HG02642 (cell line): ENCODE data around the gene RAB7B.

ENCODE experiments used
- ATAC-seq: cut with Tn5 transposase; IDR thresholded peaks from one replicate; pipeline ENCODE4 v1.9.1; 2021; ENCODE audit warnings: mild to moderate bottlenecking; ENCODE audit not compliant: unreplicated experiment, poor library complexity

Gene RAB7B

DNA sequence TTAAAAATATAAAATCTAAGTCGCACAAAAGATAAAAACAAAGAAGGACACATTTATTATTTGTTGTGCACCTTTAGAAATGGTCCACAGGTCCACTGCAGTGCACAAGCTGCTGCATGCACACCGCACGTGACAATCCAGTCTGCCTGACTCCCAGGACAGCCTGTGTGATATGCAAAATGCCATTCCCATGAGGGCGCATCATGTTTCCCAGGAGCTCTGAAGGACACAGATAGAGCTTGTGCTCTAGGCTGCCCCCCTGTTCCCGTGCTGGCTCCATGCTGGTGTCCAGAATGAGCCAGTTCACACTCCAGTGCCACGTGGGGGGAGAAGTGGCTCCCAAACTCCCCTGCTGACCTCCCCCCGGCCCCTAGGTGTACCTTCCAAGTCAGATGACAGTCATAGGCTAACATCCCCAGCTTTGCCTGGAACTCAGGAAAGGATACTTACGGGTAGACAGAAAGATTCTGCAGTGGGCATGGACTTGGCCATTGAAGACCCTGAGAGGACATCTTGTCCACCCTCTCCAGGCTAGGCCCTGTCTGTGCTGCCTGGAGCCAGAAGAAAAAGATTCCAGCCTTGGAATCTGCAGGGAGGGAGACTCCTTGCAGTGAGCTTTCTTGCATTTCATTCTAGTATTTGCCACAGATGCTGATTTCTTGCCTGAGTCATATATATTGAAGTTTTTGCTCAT is 26.3 kb downstream of the RAB7B start:
- no peak for ATAC-seq

DNA sequence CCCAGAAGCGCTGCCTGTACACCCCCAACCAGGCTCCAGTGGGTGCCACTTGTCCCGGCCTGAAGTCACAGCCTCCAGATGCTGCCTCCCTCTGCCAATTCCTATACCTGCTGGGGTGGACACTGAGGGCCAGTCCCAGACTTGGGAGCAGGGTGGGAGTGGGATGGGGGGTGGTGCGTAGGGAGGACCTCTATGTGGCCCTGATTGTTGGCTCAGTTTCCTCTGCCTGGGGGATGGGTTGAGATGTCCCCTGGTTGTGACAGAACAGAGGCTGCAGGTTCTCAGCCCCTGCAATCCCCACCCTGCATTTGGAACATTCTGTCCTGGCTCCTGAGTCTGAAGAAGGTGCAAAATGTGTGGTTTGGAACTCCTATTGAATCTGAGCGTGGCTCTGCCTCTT is 27.2 kb downstream of the RAB7B start:
- no peak for ATAC-seq

DNA sequence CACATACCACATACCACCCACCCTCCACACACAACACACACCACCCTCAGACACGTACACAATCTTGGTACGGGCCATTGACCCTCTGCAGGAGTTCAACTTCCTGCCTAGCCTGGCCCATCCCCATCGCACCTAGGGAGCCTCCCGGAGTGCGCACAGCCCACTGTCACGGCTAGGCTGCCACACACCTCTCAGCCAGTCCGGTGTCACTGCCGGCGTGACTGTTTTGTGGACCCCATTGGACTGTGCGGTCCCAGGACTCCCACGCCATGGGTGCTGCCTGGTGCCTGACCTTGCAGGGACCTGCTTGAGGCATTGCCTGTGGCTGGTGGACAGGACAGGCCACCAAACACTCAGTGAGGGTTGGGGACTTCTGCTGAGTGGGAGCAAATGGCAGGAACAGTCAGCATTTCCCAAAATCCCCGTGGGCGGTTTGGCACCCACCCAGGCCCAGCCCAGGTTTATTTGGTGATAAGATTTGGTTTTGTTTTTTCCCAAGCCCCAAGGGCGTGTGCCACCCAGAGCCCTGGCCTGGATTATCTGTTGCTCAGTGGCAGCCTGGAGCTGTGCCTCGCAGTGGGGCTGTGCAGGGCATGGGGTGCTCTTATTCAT is 27.7 kb downstream of the RAB7B start:
- ATAC-seq, result no peak

DNA sequence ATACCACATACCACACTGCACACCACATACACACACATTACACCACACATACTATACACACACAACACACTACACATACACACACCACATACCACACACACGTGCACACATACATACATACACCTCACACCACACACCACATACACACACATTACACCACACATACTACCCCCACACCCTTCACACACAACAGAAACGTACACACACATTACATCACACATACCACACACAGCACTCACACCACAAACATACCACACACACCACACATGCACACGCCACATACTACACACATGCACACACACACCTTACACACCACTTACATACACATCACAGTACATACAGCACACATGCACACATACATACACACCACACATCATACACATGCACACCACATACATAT is 28.5 kb downstream of the RAB7B start:
- ATAC-seq, result no peak

- ATAC-seq, result no peak
Observed at GRCh38 chr1:205973377-205974232, 29.6 kb downstream of the RAB7B start.

DNA sequence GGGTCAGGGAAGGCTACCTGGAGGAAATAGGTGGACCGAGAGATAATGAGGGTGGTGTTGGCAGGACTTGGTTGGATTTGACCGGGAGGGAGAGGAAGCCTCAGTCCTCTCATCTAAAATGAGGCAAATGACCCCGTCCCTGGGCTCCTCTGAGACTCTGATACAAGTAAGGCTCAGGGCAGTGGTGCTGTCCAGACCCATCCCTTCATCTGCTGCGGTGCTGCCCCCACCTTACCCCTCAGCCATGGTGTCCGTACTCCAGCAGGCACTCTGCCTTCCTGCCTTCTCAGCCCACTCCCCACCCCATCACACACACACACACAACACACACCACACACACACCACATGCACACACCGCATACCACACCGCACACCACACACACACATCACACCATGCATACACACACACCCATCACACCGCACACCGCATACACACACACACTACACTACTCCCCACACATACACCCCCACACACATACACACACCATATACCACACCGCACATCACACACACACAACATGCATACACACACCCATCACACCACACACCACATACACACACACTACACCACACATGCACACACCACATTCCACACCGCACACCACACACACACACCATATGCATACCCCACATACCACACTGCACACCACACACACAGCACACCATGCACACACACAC is 30.6 kb downstream of the RAB7B start:
- ATAC-seq, result no peak

DNA sequence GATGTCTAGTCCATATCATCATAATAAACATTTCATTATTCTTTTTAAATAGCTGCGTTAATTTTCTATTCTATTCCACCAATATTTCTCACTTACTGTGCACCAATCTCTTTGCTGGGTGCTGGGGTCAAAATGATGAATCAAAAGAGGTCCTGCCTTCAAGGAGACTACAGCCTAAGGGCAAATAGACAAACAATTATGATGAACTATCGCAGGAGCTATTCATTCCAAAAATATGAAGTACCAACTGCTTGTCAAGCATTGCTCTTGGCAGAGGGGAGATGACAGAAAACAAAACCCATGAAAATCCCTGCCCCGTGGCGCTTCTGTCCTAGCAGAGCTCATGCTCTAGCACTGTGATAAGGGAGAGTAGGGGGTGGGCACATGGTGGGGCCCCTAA is 31.1 kb downstream of the RAB7B start:
- ATAC-seq, result no peak

- ATAC-seq, result no peak
Observed at GRCh38 chr1:205971082-205971481, 32.1 kb downstream of the RAB7B start.

DNA sequence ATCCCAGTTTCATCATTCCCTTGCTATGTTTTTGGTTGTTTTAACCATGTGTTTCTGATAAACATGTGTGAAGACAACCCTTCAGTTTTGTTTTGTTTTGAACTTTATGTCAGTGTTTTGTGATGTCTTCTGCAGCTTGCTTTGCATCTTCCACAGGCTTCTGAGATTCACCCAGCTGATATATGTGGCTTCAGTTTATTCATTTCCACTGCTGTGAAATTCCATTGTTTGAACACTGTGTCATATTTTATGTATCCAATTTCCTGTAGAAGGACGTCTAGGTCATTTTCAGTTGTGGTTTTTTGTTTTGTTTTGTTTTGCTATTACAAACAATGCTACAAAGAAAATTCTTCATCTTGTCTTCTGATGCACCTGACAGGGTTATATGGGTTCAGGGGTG is 32.7 kb downstream of the RAB7B start:
- no peak for ATAC-seq

DNA sequence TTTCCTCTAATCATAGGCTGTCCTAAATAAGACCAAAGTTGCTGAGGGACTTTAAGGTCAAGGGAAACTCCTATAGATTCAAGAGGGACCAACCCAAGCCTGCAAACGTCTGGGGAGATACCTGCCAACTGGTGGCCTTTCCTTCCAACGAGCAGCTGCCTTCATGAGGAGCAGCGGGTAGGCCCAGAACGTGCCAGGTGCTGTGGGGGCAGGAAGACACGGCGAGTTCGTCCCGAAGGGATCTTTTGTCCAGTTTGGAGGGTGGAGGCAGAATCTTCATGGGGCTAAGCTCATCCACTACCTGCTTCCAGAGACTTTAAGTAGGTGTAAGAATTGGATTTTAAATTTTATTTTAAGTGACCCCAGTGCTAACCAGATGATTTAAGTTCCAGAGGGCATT is 34.0 kb downstream of the RAB7B start:
- ATAC-seq, result no peak

DNA sequence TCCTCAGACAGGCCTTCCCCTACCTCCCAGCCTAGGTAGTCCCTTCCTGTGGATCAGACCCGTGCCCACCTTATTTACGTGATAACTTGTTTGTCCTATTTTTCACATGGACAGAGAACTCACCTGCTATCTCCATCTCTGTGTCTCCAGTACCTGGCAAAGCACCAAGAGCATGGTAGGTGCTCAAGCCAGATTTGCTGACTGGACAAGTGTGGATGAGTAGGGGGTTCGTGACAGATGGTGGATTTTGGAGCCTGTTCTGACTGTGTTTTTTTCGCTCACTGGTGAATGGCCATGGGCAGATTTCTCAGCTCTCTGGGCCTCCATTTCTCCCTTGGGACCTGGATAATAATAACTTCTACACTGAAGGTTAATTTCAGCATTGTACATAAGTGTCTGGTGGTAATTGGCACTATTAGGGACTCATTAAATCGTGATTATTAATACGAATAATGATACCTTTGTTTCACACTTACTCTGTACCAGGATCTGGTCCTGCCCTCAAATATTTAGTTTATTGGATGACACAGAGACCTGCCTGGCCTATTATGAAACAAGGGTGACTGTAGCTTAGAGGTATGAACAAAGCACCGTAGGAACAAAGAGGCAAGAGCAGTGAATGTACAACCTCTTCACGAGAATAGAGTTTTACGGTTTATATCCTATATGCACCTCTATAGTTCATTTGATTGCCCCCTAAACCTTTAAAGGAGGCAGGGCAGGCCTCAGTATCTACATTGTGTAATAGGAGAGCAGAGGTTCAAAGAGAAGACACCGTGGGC is 35.5 kb downstream of the RAB7B start:
- ATAC-seq, result no peak

GRCh38 chr1:205965036-205965884 is 37.9 kb downstream of the RAB7B start:
- ATAC-seq, result no peak

- no peak for ATAC-seq
Observed at GRCh38 chr1:205963352-205964155, 39.6 kb downstream of the RAB7B start.

DNA sequence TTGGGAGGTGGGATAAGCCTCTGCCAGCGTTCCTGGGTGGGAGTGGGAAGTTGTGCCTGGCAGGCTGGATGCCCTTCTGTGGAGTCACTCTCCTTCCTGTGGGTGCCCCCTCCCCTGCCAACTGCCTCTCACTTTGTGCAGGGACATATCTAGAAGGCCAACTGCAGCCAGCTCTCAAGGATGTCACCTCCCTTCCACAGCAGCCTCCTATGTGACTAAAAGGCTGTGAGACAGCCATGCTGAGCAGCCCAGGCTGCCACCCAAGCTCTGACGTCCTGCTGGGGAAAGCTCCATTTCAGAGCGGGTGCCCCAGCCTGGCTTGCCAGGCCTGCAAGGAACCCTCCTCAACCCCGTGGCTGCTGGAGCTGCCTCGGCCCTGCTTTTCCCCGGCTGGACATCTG is 40.4 kb downstream of the RAB7B start:
- ATAC-seq, result no peak

DNA sequence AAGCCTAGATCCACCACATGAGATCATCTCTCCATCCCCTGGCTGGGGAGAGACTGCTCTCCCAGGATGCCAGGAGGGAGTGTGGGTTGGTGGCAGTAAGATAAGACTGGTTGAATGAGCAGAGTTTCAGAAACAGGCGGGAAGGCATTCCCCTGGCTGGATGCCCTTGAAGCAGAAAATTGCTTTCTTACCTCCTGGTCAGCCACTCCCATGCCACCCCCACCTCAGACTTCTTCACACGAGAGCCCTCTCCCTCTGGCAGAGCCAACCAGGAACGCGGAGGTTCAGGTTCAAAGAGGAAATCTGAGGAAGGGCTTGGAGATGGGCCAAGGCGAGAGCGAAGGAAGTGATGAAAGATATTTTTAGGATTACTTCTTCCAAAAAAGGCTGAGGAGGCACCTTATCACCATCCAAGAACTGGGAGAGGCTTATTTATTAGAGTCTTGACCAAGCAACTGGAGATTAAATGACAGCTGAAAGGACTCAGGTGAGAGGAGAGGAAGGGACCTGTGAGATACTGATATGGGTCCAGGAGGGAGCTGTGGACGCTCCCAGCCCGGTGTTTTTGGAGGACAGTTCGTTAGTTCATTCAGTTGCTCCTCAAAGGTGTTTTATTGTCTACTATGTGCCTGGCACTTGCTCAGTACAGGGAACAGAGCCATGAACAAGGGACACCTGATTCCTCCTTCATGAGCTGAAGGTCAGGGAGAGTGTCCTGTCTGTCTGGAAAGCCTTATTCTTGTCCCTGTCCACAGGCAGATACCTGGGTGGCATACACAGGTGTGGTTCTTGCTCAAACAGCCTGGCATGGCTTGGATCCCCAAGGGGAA is 41.0 kb downstream of the RAB7B start:
- no peak for ATAC-seq

GRCh38 chr1:205961405-205961804 is 41.8 kb downstream of the RAB7B start:
- no peak for ATAC-seq

DNA sequence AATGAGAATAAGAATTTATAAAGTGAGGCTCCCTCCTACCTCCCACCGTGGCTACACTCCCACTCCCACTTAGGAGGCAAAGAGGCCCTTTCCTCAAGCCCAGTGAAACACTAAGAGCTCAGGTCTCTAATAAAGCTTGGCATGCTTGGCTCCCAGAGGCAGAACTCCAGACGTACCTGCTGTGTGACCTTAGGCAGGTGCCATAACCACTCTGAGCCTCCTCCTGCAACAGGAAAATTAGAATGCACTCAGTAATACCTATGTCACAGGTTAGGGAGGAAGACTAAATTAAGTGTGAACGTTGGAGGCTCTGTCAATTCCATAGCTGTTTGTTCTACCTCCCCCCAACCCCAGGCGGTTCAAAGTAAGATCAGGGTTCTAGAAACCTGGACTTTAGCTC is 43.4 kb downstream of the RAB7B start:
- ATAC-seq, result no peak

DNA sequence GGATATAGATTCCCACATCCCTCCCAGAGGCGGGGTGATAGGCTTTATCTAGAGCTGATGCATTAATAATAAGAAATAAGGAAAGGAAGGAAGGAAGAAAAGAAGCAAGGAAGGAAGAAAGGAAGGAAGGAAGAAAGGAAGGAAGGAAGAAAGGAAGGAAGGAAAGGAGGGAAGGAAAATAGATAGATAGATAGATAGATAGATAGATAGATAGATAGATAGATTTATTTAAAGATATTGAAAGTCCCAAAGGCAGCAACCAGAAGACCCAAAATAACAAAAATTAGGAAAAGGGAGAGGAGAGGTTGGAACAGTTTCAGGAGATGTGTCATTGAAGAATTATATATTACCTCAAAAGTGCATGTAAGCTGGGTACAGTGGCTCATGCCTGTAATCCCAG is 47.7 kb downstream of the RAB7B start:
- ATAC-seq, result no peak
